ENCODE results near the gene SLC23A2. TPM values are rescaled to one million over a fixed set of nuclear protein-coding genes. Genes with fewer than 3 reads are reported as not detected.
"Not testable (repeated sequence)": the region's sequence is repeated elsewhere in the genome, so short reads cannot be mapped to it uniquely, and the experiment has no call there.

The SLC23A2 gene
- total and polyA plus RNA-seq, 8 donors: 2.6 to 58.3 (median 6.4) TPM

GRCh38 chr20:5039255-5039657 lies 37.9 kb upstream of the SLC23A2 start:
- no peaks in the 10 kb centered on the region for H3K4me1 ChIP-seq
- intact Hi-C loops (cut with DNase I; ENCODE audit: low total_unique reads): no loop called here
- H3K9me3 ChIP-seq: no peaks in the 10 kb centered on the region
- 64 to 73% (median 66%) methylated on average over 8 of the region's 8 CpGs for WGBS, 5 donors
- no peak overlapping the region for H3K4me3 ChIP-seq
- peaks cover 0 to 5% (median 5%) of the 10 kb centered on the region in 3 donors for H3K27me3 ChIP-seq
- H3K27ac ChIP-seq: no peak overlapping the region
- peak in 1 of 2 donors; percentile 6 for DNase-seq
- no peaks in the 10 kb centered on the region for H3K36me3 ChIP-seq
- TF ChIP-seq POLR2A (IDR thresholded peaks at IDR 0.05) (no peak), CTCF (IDR thresholded peaks at IDR 0.05) (no peak), EP300 (IDR thresholded peaks at IDR 0.05) (no peak), POLR2AphosphoS5 (IDR thresholded peaks at IDR 0.05) (no peak)

DNA sequence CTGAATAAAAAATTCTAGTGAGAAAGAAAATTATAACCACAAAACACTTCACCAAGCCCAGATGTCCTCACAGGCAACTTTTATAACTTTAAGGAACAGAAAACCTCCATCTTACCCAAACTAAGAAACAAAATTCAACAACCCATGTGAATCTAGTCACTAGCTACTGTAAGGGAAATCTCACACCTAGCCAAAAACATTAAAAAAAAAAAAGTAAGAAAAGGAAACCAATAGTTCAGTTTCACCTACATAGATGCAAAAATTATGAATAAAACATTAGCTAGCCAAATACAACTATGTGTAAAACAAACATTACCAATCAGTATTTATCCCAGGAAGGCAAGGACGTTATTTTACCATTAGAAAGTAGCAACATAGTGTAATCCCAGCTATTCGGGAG lies 35.5 kb upstream of the SLC23A2 start:
- Histone ChIP-seq H3K9me3 (no peaks in the 10 kb centered on the region), H3K4me1 (no peaks in the 10 kb centered on the region), H3K4me3 (no peak overlapping the region), H3K36me3 (no peaks in the 10 kb centered on the region), H3K27me3 (peaks cover 0 to 5% (median 5%) of the 10 kb centered on the region in 3 donors), H3K27ac (no peak overlapping the region)
- WGBS, 5 donors: 33 to 67% (median 40%) methylated on average over 2 of the region's 2 CpGs
- TF ChIP-seq CTCF (IDR thresholded peaks at IDR 0.05) (no peak), POLR2A (IDR thresholded peaks at IDR 0.05) (no peak), EP300 (IDR thresholded peaks at IDR 0.05) (no peak), POLR2AphosphoS5 (IDR thresholded peaks at IDR 0.05) (no peak)
- intact Hi-C loops (cut with DNase I; ENCODE audit: low total_unique reads): no loop called here
- DNase-seq: no peak

- H3K9me3 ChIP-seq; DNase-seq; H3K4me3 ChIP-seq; intact Hi-C loops (cut with DNase I; ENCODE audit: low total_unique reads); H3K27me3 ChIP-seq; H3K4me1 ChIP-seq; H3K27ac ChIP-seq; H3K36me3 ChIP-seq: not testable (repeated sequence)
- whole genome bisulfite sequencing, 5 donors: 86 to 100% (median 88%) methylated on average over 1 of the region's 1 CpG; no CpG with 5 or more reads in 1 of the 5 donors
These were observed 34.2 kb upstream of the SLC23A2 start for GRCh38 chr20:5035518-5035917.

- H3K27me3 ChIP-seq: peaks cover 0 to 5% (median 5%) of the 10 kb centered on the region in 3 donors
- intact Hi-C loops (cut with DNase I; ENCODE audit: low total_unique reads): no loop called here
- no peak for DNase-seq
- H3K4me3 ChIP-seq: no peak overlapping the region
- TF ChIP-seq POLR2A (IDR thresholded peaks at IDR 0.05) (no peak), POLR2AphosphoS5 (IDR thresholded peaks at IDR 0.05) (no peak), EP300 (IDR thresholded peaks at IDR 0.05) (no peak), CTCF (IDR thresholded peaks at IDR 0.05) (no peak)
- H3K27ac ChIP-seq: no peak overlapping the region
- WGBS, 5 donors: 49 to 67% (median 64%) methylated on average over 2 of the region's 2 CpGs
- H3K4me1 ChIP-seq: no peaks in the 10 kb centered on the region
- H3K9me3 ChIP-seq: no peaks in the 10 kb centered on the region
- H3K36me3 ChIP-seq: no peaks in the 10 kb centered on the region
These were observed 32.3 kb upstream of the SLC23A2 start for GRCh38 chr20:5033566-5033965.

DNA sequence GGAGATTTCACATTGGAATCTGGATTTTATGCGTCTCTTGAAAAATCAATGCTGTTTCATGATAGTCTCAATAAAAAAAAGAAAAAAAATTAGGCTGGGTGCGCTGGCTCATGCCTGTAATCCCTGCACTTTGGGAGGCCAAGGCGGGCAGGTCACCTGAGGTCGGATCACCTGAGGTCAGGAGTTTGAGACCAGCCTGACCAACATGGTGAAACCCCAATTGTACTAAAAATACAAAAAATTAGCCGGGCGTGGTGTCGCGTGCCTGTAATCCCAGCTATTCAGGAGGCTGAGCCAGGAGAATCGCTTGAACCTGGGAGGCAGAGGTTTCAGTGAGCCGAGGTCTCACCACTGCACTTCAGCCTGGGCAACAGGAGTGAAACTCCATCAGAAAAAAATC lies 30.4 kb upstream of the SLC23A2 start:
- H3K9me3 ChIP-seq; intact Hi-C loops (cut with DNase I; ENCODE audit: low total_unique reads); H3K36me3 ChIP-seq; H3K27ac ChIP-seq; H3K4me3 ChIP-seq; H3K27me3 ChIP-seq; H3K4me1 ChIP-seq; DNase-seq: not testable (repeated sequence)
- 90 to 93% (median 92%) methylated on average over 10 of the region's 10 CpGs for WGBS, 5 donors

Measured in stomach (tissue), 9 donors.